HUES48 (cell line): ENCODE measurements around the gene NCAM1.

Experiments
- H3K27ac ChIP-seq: one replicate; pipeline ENCODE4 v1.7.0; 2013; ENCODE audit warnings: low read depth, low read length, inconsistent platforms
- H3K27me3 ChIP-seq: 2 replicates; pipeline ENCODE4 v1.6.1; 2013; ENCODE audit warnings: mild to moderate bottlenecking, low read length; ENCODE audit not compliant: control insufficient read depth, insufficient read depth
- H3K36me3 ChIP-seq: 2 replicates; pipeline ENCODE4 v1.6.1; 2013; ENCODE audit warnings: low read length; ENCODE audit not compliant: control insufficient read depth, insufficient read depth
- H3K4me1 ChIP-seq: 2 replicates; pipeline ENCODE4 v1.6.1; 2013; ENCODE audit warnings: mild to moderate bottlenecking, low read length; ENCODE audit not compliant: control insufficient read depth, insufficient read depth
- H3K4me3 ChIP-seq: 2 replicates; pipeline ENCODE4 v1.5.1; 2013; ENCODE audit warnings: mild to moderate bottlenecking, low read depth, low read length
- H3K9ac ChIP-seq: 2 replicates; pipeline ENCODE4 v1.6.1; 2013; ENCODE audit warnings: mild to moderate bottlenecking, low read depth, low read length, moderate library complexity
- H3K9me3 ChIP-seq: 2 replicates; pipeline ENCODE4 v1.6.1; 2013; ENCODE audit warnings: low read length; ENCODE audit not compliant: control insufficient read depth, insufficient read depth

Gene NCAM1

DNA sequence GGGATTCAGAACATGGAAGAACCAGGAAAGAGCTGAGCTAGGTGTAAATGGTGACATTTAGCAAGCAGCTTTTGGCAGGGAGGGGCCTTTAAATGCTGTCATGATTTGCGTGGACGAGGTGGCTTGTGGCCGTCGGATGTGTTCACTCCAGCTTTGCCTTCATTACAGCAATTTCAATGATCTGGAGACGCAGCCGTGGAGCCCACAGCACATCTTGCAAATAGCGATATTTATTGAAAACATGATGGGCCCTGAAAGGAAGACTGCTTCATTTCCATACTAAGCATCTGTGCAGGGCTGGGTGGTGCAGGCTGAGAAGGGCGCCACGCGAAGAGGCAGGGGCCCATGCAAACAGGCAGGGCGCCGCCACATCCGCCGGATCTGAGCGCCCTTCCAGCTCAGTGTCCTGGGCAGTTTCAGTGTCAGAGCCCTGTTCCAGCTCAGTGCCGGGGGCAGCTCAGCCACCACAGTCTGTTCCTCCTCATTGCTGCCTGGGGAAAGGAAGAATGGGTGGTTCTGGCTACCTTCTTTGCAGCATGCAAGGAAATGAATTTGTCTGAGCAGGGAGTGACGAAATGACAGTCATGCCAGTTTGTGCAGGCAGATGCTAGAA is 242.0 kb downstream of the NCAM1 start:
- Histone ChIP-seq H3K36me3 (no peaks in the 10 kb centered on the region), H3K9ac (no peak overlapping the region), H3K4me1 (no peaks in the 10 kb centered on the region)

GRCh38 chr11:113204280-113204679 is 243.1 kb downstream of the NCAM1 start:
- no peaks in the 10 kb centered on the region for H3K4me1 ChIP-seq
- no peak overlapping the region for H3K4me3 ChIP-seq
- H3K9me3 ChIP-seq, result no peaks in the 10 kb centered on the region
- no peaks in the 10 kb centered on the region for H3K27me3 ChIP-seq
- no peak overlapping the region for H3K9ac ChIP-seq
- no peak overlapping the region for H3K27ac ChIP-seq
- no peaks in the 10 kb centered on the region for H3K36me3 ChIP-seq

More for the DNA sequence above, 242.0 kb downstream of the NCAM1 start:
- Histone ChIP-seq H3K27me3 (no peaks in the 10 kb centered on the region), H3K27ac (no peak overlapping the region), H3K4me3 (no peak overlapping the region), H3K9me3 (no peaks in the 10 kb centered on the region)

DNA sequence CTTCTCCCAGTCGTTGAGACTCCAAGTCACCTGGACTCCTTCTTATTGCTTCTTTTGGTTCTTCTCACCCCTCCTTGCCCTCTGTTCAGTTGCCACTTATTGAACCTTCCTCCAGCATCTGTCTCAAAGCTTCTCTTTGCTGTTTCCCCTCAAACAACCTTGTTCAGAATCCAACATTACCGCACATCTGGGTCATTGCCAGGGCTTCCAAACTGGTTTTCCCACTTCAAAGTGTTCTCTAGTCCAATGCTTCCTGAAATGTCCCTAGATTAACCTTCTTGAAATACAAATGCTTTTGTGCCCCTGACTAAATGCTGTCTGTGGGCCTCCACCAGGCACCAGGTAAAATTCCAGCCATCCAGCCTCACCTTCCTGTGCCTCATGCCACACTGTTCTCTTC is 252.3 kb downstream of the NCAM1 start:
- H3K9ac ChIP-seq, result no peak overlapping the region
- H3K4me3 ChIP-seq, result no peak overlapping the region
- H3K9me3 ChIP-seq, result no peaks in the 10 kb centered on the region
- H3K36me3 ChIP-seq, result no peaks in the 10 kb centered on the region
- H3K27me3 ChIP-seq, result no peaks in the 10 kb centered on the region
- H3K27ac ChIP-seq, result no peak overlapping the region
- H3K4me1 ChIP-seq, result no peaks in the 10 kb centered on the region

GRCh38 chr11:113222241-113222640 is 261.0 kb downstream of the NCAM1 start:
- no peak overlapping the region for H3K4me3 ChIP-seq
- no peak overlapping the region for H3K9ac ChIP-seq
- H3K27me3 ChIP-seq, result no peaks in the 10 kb centered on the region
- no peaks in the 10 kb centered on the region for H3K36me3 ChIP-seq
- no peak overlapping the region for H3K27ac ChIP-seq
- H3K9me3 ChIP-seq, result peaks cover 11% of the 10 kb centered on the region
- H3K4me1 ChIP-seq, result no peaks in the 10 kb centered on the region

- Histone ChIP-seq H3K4me3 (no peak overlapping the region), H3K9ac (no peak overlapping the region), H3K9me3 (no peaks in the 10 kb centered on the region), H3K4me1 (no peaks in the 10 kb centered on the region), H3K27me3 (no peaks in the 10 kb centered on the region), H3K36me3 (no peaks in the 10 kb centered on the region), H3K27ac (no peak overlapping the region)
Observed at GRCh38 chr11:113234888-113235287, 273.7 kb downstream of the NCAM1 start.

GRCh38 chr11:113237261-113237660 is 276.0 kb downstream of the NCAM1 start:
- no peaks in the 10 kb centered on the region for H3K36me3 ChIP-seq
- H3K27ac ChIP-seq, result no peak overlapping the region
- H3K9ac ChIP-seq, result no peak overlapping the region
- H3K9me3 ChIP-seq, result no peaks in the 10 kb centered on the region
- no peak overlapping the region for H3K4me3 ChIP-seq
- no peaks in the 10 kb centered on the region for H3K27me3 ChIP-seq
- no peaks in the 10 kb centered on the region; the same call in 1 of the 2 replicates for H3K4me1 ChIP-seq

- H3K36me3 ChIP-seq, result no peaks in the 10 kb centered on the region
- H3K4me3 ChIP-seq, result no peak overlapping the region
- H3K9me3 ChIP-seq, result no peaks in the 10 kb centered on the region
- no peak overlapping the region for H3K9ac ChIP-seq
- no peak overlapping the region for H3K27ac ChIP-seq
- H3K27me3 ChIP-seq, result no peaks in the 10 kb centered on the region
- peaks cover 11% of the 10 kb centered on the region for H3K4me1 ChIP-seq
Observed at GRCh38 chr11:113238721-113239120, 277.5 kb downstream of the NCAM1 start.

GRCh38 chr11:113240389-113240788 is 279.2 kb downstream of the NCAM1 start:
- Histone ChIP-seq H3K4me3 (no peak overlapping the region), H3K9me3 (no peaks in the 10 kb centered on the region), H3K4me1 (peaks cover 11% of the 10 kb centered on the region), H3K36me3 (no peaks in the 10 kb centered on the region), H3K27me3 (no peaks in the 10 kb centered on the region), H3K27ac (no peak overlapping the region), H3K9ac (no peak overlapping the region)

DNA sequence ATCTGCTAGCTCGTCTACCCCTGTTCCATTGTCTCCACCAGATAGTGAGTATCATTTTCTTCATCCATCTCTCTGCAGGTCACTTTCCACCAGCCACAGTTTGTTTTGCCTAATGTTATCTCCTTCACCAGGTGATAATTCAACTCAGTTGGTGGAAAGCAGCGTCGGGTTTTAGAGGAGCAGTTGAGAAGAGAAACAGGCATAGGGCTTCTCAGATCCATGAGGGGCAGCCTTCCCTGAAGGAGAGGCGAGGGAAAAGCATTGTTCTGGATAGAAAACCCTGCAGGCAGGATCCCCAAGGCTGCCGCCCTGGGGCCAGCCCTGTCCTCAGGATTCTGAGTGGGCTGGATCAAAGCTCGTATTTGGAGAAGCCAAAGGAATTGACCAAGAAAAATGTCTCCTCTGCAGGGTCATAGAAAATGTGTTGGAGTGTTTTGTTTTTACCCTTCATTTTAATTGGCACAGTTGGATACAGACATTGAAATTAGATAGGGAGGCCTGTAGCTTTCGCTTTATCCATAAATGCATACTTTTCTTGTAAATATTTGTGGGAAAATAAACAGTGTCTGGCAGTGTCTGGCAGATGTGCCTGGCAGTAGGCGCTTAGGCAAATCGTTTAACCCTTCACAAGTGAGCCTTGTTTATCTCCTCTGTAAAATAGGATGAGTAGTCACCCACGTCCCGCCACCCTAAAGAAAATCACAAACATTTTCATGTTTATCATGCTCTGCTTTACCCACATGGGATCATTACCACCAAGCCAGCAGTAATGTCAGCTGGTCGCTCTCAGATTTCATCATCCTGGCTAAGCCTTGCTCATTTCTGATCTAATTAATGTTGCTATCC is 279.8 kb downstream of the NCAM1 start:
- Histone ChIP-seq H3K36me3 (no peaks in the 10 kb centered on the region), H3K27ac (no peak overlapping the region), H3K9me3 (no peaks in the 10 kb centered on the region), H3K4me1 (peaks cover 11% of the 10 kb centered on the region), H3K9ac (no peak overlapping the region), H3K4me3 (no peak overlapping the region), H3K27me3 (no peaks in the 10 kb centered on the region)

DNA sequence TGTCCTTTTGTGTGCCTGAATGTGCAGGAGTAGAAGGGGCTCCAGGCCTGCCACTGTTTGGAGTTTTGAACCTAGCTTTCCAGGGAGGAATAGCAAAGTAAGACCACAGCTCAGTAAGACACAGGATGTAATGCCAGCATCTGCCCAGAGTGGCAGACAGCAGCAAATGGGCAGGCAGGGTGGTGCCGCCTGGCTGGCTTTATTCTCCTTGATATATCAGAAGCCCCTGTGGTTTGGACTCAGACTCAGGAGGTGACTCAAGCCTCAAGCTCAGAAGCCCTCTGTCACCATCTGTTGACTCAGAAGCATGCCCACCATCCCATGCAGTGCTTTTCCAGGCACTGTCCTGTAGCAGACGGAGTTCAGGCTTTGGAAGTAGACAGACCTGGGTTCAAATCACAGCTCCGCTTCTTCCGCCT is 280.4 kb downstream of the NCAM1 start:
- Histone ChIP-seq H3K9ac (no peak overlapping the region), H3K27me3 (no peaks in the 10 kb centered on the region), H3K4me3 (no peak overlapping the region), H3K36me3 (no peaks in the 10 kb centered on the region), H3K27ac (no peak overlapping the region), H3K9me3 (no peaks in the 10 kb centered on the region), H3K4me1 (peaks cover 11% of the 10 kb centered on the region)

GRCh38 chr11:113242060-113242459 is 280.8 kb downstream of the NCAM1 start:
- Histone ChIP-seq H3K4me3 (no peak overlapping the region), H3K9ac (no peak overlapping the region), H3K27ac (no peak overlapping the region), H3K4me1 (peaks cover 13% of the 10 kb centered on the region), H3K27me3 (no peaks in the 10 kb centered on the region), H3K9me3 (no peaks in the 10 kb centered on the region), H3K36me3 (no peaks in the 10 kb centered on the region)
